ENCODE results near the gene GLTP. TPM values are rescaled to one million over a fixed set of nuclear protein-coding genes. Genes with fewer than 3 reads are reported as not detected.

The GLTP gene
- total and polyA plus RNA-seq, 2 of the 13 experiments (the other 11 are each of a cell fraction or from before 2014, with no cell fraction given), result 10.7 to 12.9 TPM

DNA sequence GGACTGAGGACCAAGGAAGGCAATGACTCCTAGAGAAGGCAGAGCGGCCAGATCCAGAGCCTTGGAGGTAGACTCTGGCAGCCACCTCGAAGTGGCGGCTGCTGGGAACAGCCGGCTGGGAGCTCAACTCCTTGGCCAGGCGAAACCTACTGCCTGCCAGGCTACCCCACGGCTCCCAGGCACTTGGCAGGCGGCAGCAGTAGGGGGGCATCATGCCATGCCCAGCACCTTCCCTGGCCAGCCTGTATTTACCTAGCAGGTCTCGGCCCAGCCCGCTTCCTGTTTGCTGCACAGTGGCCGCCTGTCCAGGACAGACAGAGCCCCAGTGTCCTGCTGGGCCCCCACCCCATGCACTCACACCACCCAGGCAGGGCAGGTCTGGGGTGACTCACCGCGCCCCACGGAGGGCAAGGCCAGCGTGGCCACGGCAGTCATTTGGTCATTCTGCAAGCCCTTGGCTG lies 57.4 kb downstream of the GLTP start:
- ChIA-PET CTCF (ENCODE audit: low intra/inter-chr PET ratio, low total read pairs) (no interaction called here), POLR2A (no interaction called here)
- H3K9ac ChIP-seq (ENCODE audit: insufficient read depth, low read depth, low read length), result peak overlapping the region; percentile 42; the same call in 1 of the 2 replicates
- intact Hi-C loops (cut with micrococcal nuclease; ENCODE audit: unreplicated experiment), result no loop called here
- no peaks in the 10 kb centered on the region for H3K9me3 ChIP-seq (ENCODE audit: low read length)
- DNase-seq (ENCODE audit: low spot score), result peak; percentile 73
- peaks cover 74% of the 10 kb centered on the region for H3K4me1 ChIP-seq (ENCODE audit: insufficient read depth, low read length)
- FAIRE-seq, result no peak
- BruUV-seq (replicated peaks), result no TSS peak
- H3K4me3 ChIP-seq (replicated peaks in 1 of 3; ENCODE audit: insufficient read depth in 1 of 3, low read depth in 2 of 3, low read length in 3 of 3), result peak overlapping the region; percentile 23 to 48 (median 36); a peak in 5 of 6 replicates
- WGBS (ENCODE audit: low lambda C conversion rate), result 33% methylated on average over 6 of the region's 15 CpGs
- ATAC-seq, result peak; percentile 88
- in situ Hi-C loops (cut with HindIII; ENCODE audit: extremely low pct_ligation_motif_present, low pct_unique_long_range_greater_than_20kb), result no loop called here
- no peaks in the 10 kb centered on the region for H3K27me3 ChIP-seq (ENCODE audit: control insufficient read depth in 1 of 2, insufficient read depth in 2 of 2, low read length in 2 of 2)
- H3K36me3 ChIP-seq (replicated peaks in 1 of 2; ENCODE audit: control insufficient read depth in 1 of 2, insufficient read depth in 2 of 2, low read length in 2 of 2), result no peaks in the 10 kb centered on the region
- H3K79me2 ChIP-seq (ENCODE audit: insufficient read depth, low read length), result no peaks in the 10 kb centered on the region
- H3K27ac ChIP-seq (ENCODE audit: extremely low read length, insufficient read depth, low read length), result peak overlapping the region; percentile 31
- H2AFZ ChIP-seq (ENCODE audit: low read length), result no peak overlapping the region
- no peaks in the 10 kb centered on the region for H4K20me1 ChIP-seq (ENCODE audit: insufficient read depth, low read length)
- H3K4me2 ChIP-seq (ENCODE audit: low read depth, low read length), result peak overlapping the region; percentile 76
- TF ChIP-seq, protein P1, sequence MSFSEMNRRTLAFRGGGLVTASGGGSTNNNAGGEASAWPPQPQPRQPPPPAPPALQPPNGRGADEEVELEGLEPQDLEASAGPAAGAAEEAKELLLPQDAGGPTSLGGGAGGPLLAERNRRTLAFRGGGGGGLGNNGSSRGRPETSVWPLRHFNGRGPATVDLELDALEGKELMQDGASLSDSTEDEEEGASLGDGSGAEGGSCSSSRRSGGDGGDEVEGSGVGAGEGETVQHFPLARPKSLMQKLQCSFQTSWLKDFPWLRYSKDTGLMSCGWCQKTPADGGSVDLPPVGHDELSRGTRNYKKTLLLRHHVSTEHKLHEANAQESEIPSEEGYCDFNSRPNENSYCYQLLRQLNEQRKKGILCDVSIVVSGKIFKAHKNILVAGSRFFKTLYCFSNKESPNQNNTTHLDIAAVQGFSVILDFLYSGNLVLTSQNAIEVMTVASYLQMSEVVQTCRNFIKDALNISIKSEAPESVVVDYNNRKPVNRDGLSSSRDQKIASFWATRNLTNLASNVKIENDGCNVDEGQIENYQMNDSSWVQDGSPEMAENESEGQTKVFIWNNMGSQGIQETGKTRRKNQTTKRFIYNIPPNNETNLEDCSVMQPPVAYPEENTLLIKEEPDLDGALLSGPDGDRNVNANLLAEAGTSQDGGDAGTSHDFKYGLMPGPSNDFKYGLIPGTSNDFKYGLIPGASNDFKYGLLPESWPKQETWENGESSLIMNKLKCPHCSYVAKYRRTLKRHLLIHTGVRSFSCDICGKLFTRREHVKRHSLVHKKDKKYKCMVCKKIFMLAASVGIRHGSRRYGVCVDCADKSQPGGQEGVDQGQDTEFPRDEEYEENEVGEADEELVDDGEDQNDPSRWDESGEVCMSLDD (CRISPR knock-in tag; IDR thresholded peaks at IDR 0.05; ENCODE audit: borderline replicate concordance), result peak; percentile 81; the same call in 1 of the 2 replicates
- TF ChIP-seq GATAD2A (CRISPR knock-in tag; IDR thresholded peaks at IDR 0.05) (peak; percentile 84), ZFP1 (CRISPR knock-in tag; IDR thresholded peaks at IDR 0.05) (0 out of 2 replicates have a peak, but pooled peaks have one; percentile 28), ARNT (IDR thresholded peaks at IDR 0.05) (no peak), SOX5 (CRISPR knock-in tag; IDR thresholded peaks at IDR 0.05; ENCODE audit: borderline replicate concordance) (peak; percentile 33; the same call in 1 of the 2 replicates), MYC (CRISPR knock-in tag; IDR thresholded peaks at IDR 0.05; ENCODE audit: borderline replicate concordance) (peak; percentile 65; the same call in 1 of the 2 replicates), HDAC1 (CRISPR knock-in tag; IDR thresholded peaks at IDR 0.05) (peak; percentile 83), KDM5B (CRISPR knock-in tag; IDR thresholded peaks at IDR 0.05; ENCODE audit: borderline replicate concordance) (peak; percentile 37; the same call in 1 of the 2 replicates), ZNF629 (CRISPR knock-in tag; conservative IDR thresholded peaks at IDR 0.05) (no peak)
- TF ChIP-seq, protein P2, sequence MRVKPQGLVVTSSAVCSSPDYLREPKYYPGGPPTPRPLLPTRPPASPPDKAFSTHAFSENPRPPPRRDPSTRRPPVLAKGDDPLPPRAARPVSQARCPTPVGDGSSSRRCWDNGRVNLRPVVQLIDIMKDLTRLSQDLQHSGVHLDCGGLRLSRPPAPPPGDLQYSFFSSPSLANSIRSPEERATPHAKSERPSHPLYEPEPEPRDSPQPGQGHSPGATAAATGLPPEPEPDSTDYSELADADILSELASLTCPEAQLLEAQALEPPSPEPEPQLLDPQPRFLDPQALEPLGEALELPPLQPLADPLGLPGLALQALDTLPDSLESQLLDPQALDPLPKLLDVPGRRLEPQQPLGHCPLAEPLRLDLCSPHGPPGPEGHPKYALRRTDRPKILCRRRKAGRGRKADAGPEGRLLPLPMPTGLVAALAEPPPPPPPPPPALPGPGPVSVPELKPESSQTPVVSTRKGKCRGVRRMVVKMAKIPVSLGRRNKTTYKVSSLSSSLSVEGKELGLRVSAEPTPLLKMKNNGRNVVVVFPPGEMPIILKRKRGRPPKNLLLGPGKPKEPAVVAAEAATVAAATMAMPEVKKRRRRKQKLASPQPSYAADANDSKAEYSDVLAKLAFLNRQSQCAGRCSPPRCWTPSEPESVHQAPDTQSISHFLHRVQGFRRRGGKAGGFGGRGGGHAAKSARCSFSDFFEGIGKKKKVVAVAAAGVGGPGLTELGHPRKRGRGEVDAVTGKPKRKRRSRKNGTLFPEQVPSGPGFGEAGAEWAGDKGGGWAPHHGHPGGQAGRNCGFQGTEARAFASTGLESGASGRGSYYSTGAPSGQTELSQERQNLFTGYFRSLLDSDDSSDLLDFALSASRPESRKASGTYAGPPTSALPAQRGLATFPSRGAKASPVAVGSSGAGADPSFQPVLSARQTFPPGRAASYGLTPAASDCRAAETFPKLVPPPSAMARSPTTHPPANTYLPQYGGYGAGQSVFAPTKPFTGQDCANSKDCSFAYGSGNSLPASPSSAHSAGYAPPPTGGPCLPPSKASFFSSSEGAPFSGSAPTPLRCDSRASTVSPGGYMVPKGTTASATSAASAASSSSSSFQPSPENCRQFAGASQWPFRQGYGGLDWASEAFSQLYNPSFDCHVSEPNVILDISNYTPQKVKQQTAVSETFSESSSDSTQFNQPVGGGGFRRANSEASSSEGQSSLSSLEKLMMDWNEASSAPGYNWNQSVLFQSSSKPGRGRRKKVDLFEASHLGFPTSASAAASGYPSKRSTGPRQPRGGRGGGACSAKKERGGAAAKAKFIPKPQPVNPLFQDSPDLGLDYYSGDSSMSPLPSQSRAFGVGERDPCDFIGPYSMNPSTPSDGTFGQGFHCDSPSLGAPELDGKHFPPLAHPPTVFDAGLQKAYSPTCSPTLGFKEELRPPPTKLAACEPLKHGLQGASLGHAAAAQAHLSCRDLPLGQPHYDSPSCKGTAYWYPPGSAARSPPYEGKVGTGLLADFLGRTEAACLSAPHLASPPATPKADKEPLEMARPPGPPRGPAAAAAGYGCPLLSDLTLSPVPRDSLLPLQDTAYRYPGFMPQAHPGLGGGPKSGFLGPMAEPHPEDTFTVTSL (CRISPR knock-in tag; IDR thresholded peaks at IDR 0.05; ENCODE audit: borderline replicate concordance), result peak; percentile 59; the same call in 1 of the 2 replicates
- TF ChIP-seq, protein P3, sequence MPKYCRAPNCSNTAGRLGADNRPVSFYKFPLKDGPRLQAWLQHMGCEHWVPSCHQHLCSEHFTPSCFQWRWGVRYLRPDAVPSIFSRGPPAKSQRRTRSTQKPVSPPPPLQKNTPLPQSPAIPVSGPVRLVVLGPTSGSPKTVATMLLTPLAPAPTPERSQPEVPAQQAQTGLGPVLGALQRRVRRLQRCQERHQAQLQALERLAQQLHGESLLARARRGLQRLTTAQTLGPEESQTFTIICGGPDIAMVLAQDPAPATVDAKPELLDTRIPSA (CRISPR knock-in tag; IDR thresholded peaks at IDR 0.05; ENCODE audit: borderline replicate concordance), result no peak
- TF ChIP-seq, protein P4, sequence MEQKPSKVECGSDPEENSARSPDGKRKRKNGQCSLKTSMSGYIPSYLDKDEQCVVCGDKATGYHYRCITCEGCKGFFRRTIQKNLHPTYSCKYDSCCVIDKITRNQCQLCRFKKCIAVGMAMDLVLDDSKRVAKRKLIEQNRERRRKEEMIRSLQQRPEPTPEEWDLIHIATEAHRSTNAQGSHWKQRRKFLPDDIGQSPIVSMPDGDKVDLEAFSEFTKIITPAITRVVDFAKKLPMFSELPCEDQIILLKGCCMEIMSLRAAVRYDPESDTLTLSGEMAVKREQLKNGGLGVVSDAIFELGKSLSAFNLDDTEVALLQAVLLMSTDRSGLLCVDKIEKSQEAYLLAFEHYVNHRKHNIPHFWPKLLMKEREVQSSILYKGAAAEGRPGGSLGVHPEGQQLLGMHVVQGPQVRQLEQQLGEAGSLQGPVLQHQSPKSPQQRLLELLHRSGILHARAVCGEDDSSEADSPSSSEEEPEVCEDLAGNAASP (CRISPR knock-in tag; IDR thresholded peaks at IDR 0.05; ENCODE audit: borderline replicate concordance), result peak; percentile 25; the same call in 1 of the 2 replicates
- TF ChIP-seq, protein P5, sequence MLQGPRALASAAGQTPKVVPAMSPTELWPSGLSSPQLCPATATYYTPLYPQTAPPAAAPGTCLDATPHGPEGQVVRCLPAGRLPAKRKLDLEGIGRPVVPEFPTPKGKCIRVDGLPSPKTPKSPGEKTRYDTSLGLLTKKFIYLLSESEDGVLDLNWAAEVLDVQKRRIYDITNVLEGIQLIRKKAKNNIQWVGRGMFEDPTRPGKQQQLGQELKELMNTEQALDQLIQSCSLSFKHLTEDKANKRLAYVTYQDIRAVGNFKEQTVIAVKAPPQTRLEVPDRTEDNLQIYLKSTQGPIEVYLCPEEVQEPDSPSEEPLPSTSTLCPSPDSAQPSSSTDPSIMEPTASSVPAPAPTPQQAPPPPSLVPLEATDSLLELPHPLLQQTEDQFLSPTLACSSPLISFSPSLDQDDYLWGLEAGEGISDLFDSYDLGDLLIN (CRISPR knock-in tag; IDR thresholded peaks at IDR 0.05; ENCODE audit: borderline replicate concordance), result 0 out of 2 replicates have a peak, but pooled peaks have one; percentile 30
